Stimulated activated naive B cell treated with anti-CD40 and anti-IgM and Interleukin-4, amounts not matched to agents 10 μg/mL and 1 μg/mL and 100 μg/mL, for 72 hours (primary cell): ENCODE data around the gene PLEKHN1.
A peak's percentile ranks its signal among the peaks of the same experiment; 100 is the strongest.

Experiments
- ATAC-seq, 2 donors: fragments of 150-1000 bp; cut with Tn5 transposase; replicated peaks; 2 replicates each; pipeline ENCODE4 v1.10.0; 2021; ENCODE audit warnings: moderate library complexity in 1 of 2
- DNase-seq: peaks from one replicate; pipeline ENCODE4 v3.0.0; 2021
- H3K27ac Mint-ChIP-seq: one replicate; pipeline ENCODE4 v1.8.0; 2022; ENCODE audit warnings: mild to moderate bottlenecking, mixed read lengths
- H3K27me3 Mint-ChIP-seq, 2 donors: one replicate each; pipeline ENCODE4 v1.8.0; 2022; ENCODE audit warnings: mixed read lengths in 2 of 2
- H3K36me3 Mint-ChIP-seq, 2 donors: one replicate each; pipeline ENCODE4 v1.8.0; 2022; ENCODE audit warnings: mixed read lengths in 2 of 2, mild to moderate bottlenecking in 1 of 2
- H3K4me1 Mint-ChIP-seq, 2 donors: one replicate each; pipeline ENCODE4 v1.8.0; 2022; ENCODE audit warnings: mixed read lengths in 2 of 2, mild to moderate bottlenecking in 1 of 2
- H3K4me3 Mint-ChIP-seq, 2 donors: one replicate each; pipeline ENCODE4 v1.8.0; 2022; ENCODE audit warnings: mild to moderate bottlenecking in 2 of 2, mixed read lengths in 2 of 2, moderate library complexity in 1 of 2
- H3K9me3 Mint-ChIP-seq, 2 donors: one replicate each; pipeline ENCODE4 v1.8.0; 2022; ENCODE audit warnings: mixed read lengths in 2 of 2, mild to moderate bottlenecking in 1 of 2

Gene PLEKHN1

DNA sequence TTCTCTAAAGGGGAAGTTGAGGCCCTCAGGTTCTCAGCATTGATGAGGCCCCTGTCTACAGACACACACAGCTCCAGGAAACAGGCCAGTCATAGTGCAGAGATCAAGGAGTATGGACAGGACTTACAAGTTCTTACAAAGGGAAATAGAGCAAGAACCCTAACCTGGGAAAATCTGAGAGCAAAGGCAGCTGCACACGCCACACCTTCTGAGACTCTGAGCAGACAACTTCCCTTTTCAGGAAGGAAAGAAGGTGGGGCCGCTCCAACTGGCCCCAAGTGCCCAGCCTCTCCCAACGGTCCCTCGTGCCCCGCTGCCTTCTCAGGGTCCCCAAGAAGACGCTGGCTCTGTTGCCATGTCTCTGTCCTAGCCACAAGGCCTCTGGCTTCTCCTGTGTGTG, 10.8 kb upstream of the PLEKHN1 start:
- Mint-ChIP-seq H3K27me3 (no peaks in the 10 kb centered on the region), H3K4me1 (peaks cover 23 to 48% of the 10 kb centered on the region in 2 donors), H3K27ac (no peak overlapping the region), H3K36me3 (peaks cover 48 to 60% of the 10 kb centered on the region in 2 donors), H3K4me3 (no peak overlapping the region), H3K9me3 (no peaks in the 10 kb centered on the region)
- no peak for DNase-seq
- no peak for ATAC-seq

DNA sequence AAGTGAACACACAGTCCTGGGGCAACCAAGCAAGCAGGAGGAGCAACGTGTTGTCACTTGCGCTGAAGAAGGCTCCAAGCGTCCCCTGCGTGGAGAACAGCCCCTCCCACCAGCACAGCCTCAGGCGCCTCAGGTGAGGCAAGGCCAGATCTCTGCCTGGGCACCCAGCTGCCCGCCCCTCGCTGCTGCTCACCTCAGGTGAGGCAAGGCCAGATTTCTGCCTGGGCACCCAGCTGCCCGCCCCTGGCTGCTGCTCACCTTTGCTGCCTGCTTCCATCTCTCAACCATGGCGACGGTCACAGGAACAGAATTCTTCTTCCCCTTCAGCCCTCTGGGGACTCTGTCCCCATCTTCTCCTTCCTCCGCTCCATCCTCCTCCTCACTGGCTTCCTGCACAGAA, 9.6 kb upstream of the PLEKHN1 start:
- H3K27me3 Mint-ChIP-seq = no peaks in the 10 kb centered on the region
- peaks cover 20 to 53% of the 10 kb centered on the region in 2 donors for H3K4me1 Mint-ChIP-seq
- DNase-seq (no peak), ATAC-seq (no peak)
- H3K36me3 Mint-ChIP-seq = peaks cover 38 to 49% of the 10 kb centered on the region in 2 donors
- no peak overlapping the region for H3K4me3 Mint-ChIP-seq
- H3K27ac Mint-ChIP-seq = no peak overlapping the region
- H3K9me3 Mint-ChIP-seq = no peaks in the 10 kb centered on the region

DNA sequence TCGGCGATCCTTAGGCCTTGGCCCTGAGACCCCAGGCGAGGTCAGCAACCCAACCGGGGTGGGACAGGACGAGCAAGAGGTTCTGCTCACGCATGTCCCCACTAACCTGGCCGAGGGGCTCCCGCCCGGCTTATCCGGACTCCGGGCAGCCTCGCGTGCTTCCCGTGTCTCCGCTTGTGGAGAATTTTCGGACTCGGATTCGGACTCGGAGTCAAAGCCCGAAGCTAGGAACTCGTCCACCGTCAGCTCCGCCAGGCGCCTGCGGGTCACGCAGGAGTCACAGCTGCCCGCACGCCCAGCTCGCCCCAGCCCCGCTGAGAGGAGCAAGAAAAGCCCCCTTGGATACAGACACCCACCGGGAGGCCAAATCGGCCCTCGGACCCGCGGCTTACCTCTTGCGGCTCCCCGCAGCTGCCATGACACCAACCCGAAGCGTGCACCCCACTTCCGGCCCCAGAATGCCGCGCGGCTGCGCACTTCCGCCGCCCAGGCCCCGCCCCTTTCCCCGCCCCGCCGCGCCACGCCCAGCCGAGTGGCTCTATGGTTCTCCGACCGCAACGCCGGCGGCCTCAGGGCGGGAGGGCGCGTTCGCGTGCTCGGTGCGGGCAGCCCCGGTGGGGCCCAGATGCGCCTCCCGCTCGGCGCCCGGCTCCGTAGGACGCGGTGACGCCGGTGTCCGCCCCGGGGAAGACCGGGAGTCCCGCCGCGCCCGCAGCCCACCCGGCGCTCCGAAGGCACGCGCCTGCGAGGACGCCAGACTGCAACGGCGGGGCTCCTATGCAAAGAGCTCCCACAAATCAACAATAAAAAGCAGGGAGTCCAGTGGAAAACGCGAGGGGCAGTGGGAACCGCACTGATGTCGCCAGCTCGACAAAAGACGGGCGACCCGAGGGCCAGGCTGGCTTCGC, 7.2 kb upstream of the PLEKHN1 start, which contains the start of gene NOC2L:
TSS of gene NOC2L (minus strand) at position 434 of the 908 bp plus-strand sequence. CDS start at position 418, 16 bp downstream.
- H3K36me3 Mint-ChIP-seq = peaks cover 33 to 45% of the 10 kb centered on the region in 2 donors
- H3K4me1 Mint-ChIP-seq = peaks cover 21 to 56% of the 10 kb centered on the region in 2 donors
- ATAC-seq = peak; percentile 87 to 91
- H3K27ac Mint-ChIP-seq = peak within 1 kb of the TSS; percentile 90
- H3K27me3 Mint-ChIP-seq = no peaks in the 10 kb centered on the region
- DNase-seq = peak; percentile 88
- H3K4me3 Mint-ChIP-seq = peak within 1 kb of the TSS; percentile 86 to 96
- H3K9me3 Mint-ChIP-seq = no peaks in the 10 kb centered on the region

DNA sequence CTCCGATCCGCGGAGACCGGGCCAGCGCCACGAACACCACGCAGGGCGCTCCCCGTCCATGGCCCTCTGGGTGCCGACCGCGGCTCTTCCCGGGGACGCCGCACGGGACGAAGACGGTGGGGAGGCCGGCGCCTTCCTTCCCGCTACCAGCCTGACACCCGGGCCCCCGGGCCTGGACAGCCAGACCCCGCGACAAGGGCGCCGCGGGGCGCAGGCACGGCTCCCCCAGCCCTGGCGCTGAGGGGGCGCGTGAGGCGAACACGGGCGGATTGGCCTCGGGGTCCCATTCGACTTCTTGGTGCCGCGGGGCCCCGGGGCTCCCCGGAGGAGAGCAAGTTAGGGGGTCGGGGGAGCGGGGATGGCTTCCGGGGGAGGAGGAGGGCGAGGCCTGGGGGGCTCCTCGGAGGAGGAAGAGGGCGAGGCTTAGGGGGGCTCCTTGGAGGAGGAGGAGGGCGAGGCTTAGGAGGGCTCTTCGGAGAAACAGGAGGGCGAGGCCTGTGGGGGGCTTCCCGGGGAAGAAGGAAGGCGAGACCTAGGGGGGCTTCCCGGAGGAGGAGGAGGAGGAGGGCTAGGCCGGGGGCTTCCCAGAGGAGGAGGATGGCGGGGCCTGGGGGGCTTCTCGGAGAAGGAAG, 6.4 kb upstream of the PLEKHN1 start:
- Mint-ChIP-seq H3K4me3 (peak overlapping the region; percentile 86 to 96), H3K27ac (peak overlapping the region; percentile 81), H3K4me1 (peaks cover 21 to 51% of the 10 kb centered on the region in 2 donors), H3K27me3 (no peaks in the 10 kb centered on the region), H3K36me3 (peaks cover 25 to 37% of the 10 kb centered on the region in 2 donors), H3K9me3 (no peaks in the 10 kb centered on the region)
- ATAC-seq = no peak
- DNase-seq = no peak

- ATAC-seq (peak; percentile 64 to 69), DNase-seq (peak; percentile 75)
- Mint-ChIP-seq H3K36me3 (peaks cover 21 to 35% of the 10 kb centered on the region in 2 donors), H3K27me3 (no peaks in the 10 kb centered on the region), H3K27ac (peak within 1 kb of the TSS; percentile 81), H3K9me3 (no peaks in the 10 kb centered on the region), H3K4me1 (peaks cover 18 to 51% of the 10 kb centered on the region in 2 donors), H3K4me3 (peak within 1 kb of the TSS; percentile 86 to 96)
These were observed 5.7 kb upstream of the PLEKHN1 start, which contains the start of gene KLHL17 for GRCh38 chr1:960363-961131. TSS of gene KLHL17 (plus strand) at chr1:960584. CDS start at chr1:960694, 110 bp downstream.

DNA sequence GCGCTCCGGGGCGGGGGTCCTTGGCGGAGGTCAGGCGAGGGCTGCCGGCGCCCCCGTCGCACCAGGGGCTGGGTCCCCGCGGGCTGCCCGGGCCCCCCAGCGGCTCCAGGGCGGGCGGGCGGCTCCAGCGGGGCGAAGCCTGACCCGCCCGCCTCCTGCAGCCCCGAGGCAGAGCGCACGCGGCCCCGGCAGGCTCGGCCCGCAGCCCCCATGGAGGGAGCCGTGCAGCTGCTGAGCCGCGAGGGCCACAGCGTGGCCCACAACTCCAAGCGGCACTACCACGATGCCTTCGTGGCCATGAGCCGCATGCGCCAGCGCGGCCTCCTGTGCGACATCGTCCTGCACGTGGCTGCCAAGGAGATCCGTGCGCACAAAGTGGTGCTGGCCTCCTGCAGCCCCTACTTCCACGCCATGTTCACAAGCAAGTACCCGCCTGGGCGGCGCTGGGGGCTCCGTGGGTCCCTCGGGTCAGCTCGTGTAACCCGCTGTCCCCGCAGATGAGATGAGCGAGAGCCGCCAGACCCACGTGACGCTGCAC, 5.1 kb upstream of the PLEKHN1 start:
- Mint-ChIP-seq H3K4me3 (peak overlapping the region; percentile 62 to 69), H3K36me3 (peaks cover 16 to 32% of the 10 kb centered on the region in 2 donors), H3K27ac (no peak overlapping the region), H3K4me1 (peaks cover 21 to 52% of the 10 kb centered on the region in 2 donors), H3K9me3 (no peaks in the 10 kb centered on the region), H3K27me3 (no peaks in the 10 kb centered on the region)
- no peak for ATAC-seq
- DNase-seq = no peak

DNA sequence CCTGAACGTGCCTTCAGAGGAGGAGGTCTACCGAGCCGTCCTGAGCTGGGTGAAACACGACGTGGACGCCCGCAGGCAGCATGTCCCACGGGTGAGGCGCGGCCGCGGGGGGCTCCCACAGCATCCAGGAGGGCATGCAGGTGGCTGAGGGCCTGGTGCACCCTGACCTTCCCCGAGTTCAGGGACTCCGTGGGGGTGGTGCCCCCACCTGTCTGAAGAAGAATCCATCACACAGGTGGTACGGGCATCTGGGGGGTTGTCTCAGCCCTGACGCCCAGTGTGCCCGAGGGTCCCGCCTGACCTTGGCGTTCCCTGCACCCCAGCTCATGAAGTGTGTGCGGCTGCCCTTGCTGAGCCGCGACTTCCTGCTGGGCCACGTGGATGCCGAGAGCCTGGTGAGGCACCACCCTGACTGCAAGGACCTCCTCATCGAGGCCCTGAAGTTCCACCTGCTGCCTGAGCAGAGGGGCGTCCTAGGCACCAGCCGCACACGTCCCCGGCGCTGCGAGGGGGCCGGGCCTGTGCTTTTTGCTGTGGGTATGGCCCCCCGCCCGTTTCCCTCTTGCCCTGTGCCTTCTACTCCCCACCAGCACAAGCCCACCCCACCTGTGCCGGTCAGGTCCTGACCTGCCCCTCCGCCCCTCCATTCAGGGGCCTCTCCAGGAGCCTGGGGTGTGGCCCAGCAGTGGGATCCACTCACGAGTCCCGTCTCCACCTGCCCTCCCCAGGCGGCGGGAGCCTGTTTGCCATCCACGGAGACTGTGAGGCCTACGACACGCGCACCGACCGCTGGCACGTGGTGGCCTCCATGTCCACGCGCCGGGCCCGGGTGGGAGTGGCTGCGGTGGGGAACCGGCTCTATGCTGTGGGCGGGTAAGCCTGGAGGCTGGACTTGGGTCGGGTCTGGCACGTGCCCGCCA, 3.6 kb upstream of the PLEKHN1 start:
- H3K27ac Mint-ChIP-seq = no peak overlapping the region
- peaks cover 13 to 47% of the 10 kb centered on the region in 2 donors for H3K4me1 Mint-ChIP-seq
- H3K36me3 Mint-ChIP-seq = peaks cover 7 to 24% of the 10 kb centered on the region in 2 donors
- peak overlapping the region; percentile 69 to 70 for H3K4me3 Mint-ChIP-seq
- ATAC-seq (no peak), DNase-seq (no peak)
- H3K27me3 Mint-ChIP-seq = no peaks in the 10 kb centered on the region
- no peaks in the 10 kb centered on the region for H3K9me3 Mint-ChIP-seq

- no peaks in the 10 kb centered on the region for H3K9me3 Mint-ChIP-seq
- H3K27me3 Mint-ChIP-seq = peaks cover 1 to 2% of the 10 kb centered on the region in 2 donors
- ATAC-seq (no peak), DNase-seq (no peak)
- peaks cover 11 to 42% of the 10 kb centered on the region in 2 donors for H3K4me1 Mint-ChIP-seq
- no peak overlapping the region for H3K27ac Mint-ChIP-seq
- no peak overlapping the region for H3K4me3 Mint-ChIP-seq
- H3K36me3 Mint-ChIP-seq = peaks cover 6 to 21% of the 10 kb centered on the region in 2 donors
These were observed 3.0 kb upstream of the PLEKHN1 start for GRCh38 chr1:963301-963651.

DNA sequence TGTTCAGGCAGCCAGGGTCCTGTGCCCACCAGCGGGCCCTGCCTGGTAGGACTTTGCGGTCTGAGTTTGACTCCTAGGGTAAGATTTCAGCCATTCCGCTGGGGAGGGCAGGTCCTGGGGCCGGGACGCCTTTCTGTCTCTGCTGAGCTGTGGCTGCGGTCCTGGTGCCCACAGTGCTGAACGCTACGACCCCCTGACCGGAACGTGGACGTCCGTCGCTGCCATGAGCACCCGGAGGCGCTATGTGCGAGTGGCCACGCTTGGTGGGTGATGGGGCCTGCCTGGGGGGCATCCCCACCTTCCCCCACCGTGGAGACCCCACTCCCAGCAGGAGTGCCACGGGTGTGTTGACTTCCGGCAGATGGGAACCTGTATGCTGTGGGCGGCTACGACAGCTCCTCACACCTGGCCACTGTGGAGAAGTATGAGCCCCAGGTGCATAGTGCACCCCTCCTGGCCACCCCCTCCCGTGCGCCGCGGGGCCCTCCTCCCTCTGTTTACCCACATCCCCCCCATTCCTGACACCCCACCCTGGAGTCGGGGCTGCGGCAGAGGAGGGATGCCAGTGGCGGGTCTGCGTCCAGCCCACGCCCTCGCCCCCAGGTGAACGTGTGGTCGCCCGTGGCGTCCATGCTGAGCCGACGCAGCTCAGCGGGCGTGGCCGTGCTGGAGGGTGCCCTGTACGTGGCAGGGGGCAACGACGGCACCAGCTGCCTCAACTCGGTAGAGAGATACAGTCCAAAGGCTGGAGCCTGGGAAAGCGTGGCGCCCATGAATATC, 2.3 kb upstream of the PLEKHN1 start:
- ATAC-seq = no peak
- H3K27me3 Mint-ChIP-seq = peaks cover 7 to 8% of the 10 kb centered on the region in 2 donors
- peaks cover 9 to 36% of the 10 kb centered on the region in 2 donors for H3K4me1 Mint-ChIP-seq
- no peak overlapping the region for H3K27ac Mint-ChIP-seq
- no peak overlapping the region for H3K4me3 Mint-ChIP-seq
- H3K9me3 Mint-ChIP-seq = no peaks in the 10 kb centered on the region
- H3K36me3 Mint-ChIP-seq = peaks cover 6 to 18% of the 10 kb centered on the region in 2 donors
- DNase-seq = no peak

DNA sequence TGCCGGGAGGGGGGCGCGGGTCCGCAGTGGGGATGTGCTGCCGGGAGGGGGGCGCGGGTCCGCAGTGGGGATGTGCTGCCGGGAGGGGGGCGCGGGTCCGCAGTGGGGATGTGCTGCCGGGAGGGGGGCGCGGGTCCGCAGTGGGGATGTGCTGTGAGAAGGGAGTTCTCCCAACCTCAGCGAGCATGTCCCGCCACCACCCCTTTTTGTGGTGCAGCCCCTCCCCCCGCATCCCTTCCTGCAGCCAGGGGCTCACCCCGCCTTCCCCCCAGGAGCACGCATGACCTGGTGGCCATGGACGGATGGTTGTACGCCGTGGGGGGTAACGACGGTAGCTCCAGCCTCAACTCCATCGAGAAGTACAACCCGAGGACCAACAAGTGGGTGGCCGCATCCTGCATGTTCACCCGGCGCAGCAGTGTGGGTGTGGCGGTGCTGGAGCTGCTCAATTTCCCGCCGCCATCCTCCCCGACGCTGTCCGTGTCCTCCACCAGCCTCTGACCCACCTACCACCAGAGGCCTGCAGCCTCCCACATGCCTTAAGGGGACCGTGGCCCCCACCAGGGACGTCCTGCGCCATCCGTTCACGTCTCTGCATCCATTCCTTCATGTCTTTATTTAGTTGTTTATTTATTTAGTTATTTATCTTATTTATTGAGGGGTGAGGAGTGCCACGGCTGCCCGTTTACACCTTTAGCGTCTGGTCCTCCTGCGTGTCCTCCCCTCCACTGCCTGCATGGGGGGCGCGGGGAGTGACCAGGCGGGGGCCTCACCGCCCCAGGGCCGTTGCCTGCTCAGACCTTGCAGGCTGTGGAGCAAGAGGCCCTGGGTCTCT, 1.4 kb upstream of the PLEKHN1 start:
- H3K27me3 Mint-ChIP-seq = peaks cover 16 to 17% of the 10 kb centered on the region in 2 donors
- no peak overlapping the region for H3K27ac Mint-ChIP-seq
- peaks cover 9 to 31% of the 10 kb centered on the region in 2 donors for H3K4me1 Mint-ChIP-seq
- H3K36me3 Mint-ChIP-seq = peaks cover 6 to 18% of the 10 kb centered on the region in 2 donors
- no peak overlapping the region for H3K4me3 Mint-ChIP-seq
- ATAC-seq (no peak), DNase-seq (no peak)
- no peaks in the 10 kb centered on the region for H3K9me3 Mint-ChIP-seq

DNA sequence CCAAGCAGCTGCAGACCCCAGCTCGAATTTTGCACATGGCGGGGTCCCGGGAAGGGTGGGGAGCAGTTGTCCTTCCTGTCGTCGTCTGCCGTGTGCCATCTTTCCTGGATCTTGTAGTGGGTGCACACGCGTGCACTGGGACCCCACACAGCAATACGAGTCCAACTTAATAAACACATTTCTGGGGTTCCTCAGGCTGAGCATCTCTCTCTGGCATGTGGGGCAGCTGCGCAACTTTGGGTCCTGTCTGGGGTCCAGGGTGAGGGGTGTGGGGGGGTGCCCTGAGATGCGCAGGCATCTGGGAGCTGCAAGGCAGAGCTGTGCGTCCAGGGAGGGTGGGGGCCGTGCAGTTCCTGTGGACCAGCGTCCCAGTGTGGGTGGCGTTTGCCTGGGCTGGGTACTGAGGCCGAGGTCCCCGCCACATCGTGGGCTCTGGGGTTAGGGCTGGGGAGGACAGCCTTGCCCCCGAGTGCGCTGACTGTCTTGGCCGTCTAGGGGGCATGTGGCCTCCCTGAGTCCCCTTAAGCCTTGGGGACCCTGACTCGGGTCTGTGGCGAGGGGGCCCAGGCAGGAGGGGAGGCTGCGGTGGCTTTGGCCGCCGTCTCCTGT, 652 bp upstream of the PLEKHN1 start:
- peaks cover 16 to 17% of the 10 kb centered on the region in 2 donors for H3K27me3 Mint-ChIP-seq
- peaks cover 6 to 18% of the 10 kb centered on the region in 2 donors for H3K36me3 Mint-ChIP-seq
- no peak overlapping the region for H3K27ac Mint-ChIP-seq
- DNase-seq (no peak), ATAC-seq (no peak)
- peaks cover 9 to 31% of the 10 kb centered on the region in 2 donors for H3K4me1 Mint-ChIP-seq
- peak overlapping the region; percentile 46 to 61 for H3K4me3 Mint-ChIP-seq
- no peaks in the 10 kb centered on the region for H3K9me3 Mint-ChIP-seq
